Putamen (tissue), 1 donor: ENCODE results near the gene ATRN.
"Not testable (repeated sequence)": the region's sequence is repeated elsewhere in the genome, so short reads cannot be mapped to it uniquely, and the experiment has no call there.

ENCODE experiments used
- DNase-seq: peaks from one replicate; pipeline ENCODE4 v3.0.0-alpha.2; 2016; ENCODE audit warnings: low spot score

The ATRN gene

GRCh38 chr20:3515379-3516170 is 44.8 kb downstream of the ATRN start:
- no peak for DNase-seq

- no peak for DNase-seq
These were observed 51.3 kb downstream of the ATRN start for GRCh38 chr20:3521852-3522740.

GRCh38 chr20:3524696-3525095 is 53.9 kb downstream of the ATRN start:
- DNase-seq = not testable (repeated sequence)

GRCh38 chr20:3532089-3532615 is 61.3 kb downstream of the ATRN start:
- no peak for DNase-seq

- DNase-seq = not testable (repeated sequence)
These were observed 66.9 kb downstream of the ATRN start for GRCh38 chr20:3537733-3538132.

GRCh38 chr20:3539311-3540107 is 68.7 kb downstream of the ATRN start:
- DNase-seq = no peak

- DNase-seq = no peak
These were observed 71.3 kb downstream of the ATRN start for GRCh38 chr20:3541887-3542721.

GRCh38 chr20:3543901-3544507 is 73.2 kb downstream of the ATRN start:
- DNase-seq = no peak

GRCh38 chr20:3545401-3545925 is 74.6 kb downstream of the ATRN start:
- no peak for DNase-seq

GRCh38 chr20:3547906-3548305 is 77.1 kb downstream of the ATRN start:
- no peak for DNase-seq

- DNase-seq = no peak
These were observed 80.0 kb downstream of the ATRN start for GRCh38 chr20:3550837-3551236.

GRCh38 chr20:3551681-3552434 is 81.0 kb downstream of the ATRN start:
- no peak for DNase-seq

- no peak for DNase-seq
These were observed 82.8 kb downstream of the ATRN start for GRCh38 chr20:3553663-3554062.

GRCh38 chr20:3557237-3557785 is 86.5 kb downstream of the ATRN start:
- no peak for DNase-seq

GRCh38 chr20:3559231-3559630 is 88.4 kb downstream of the ATRN start:
- no peak for DNase-seq

GRCh38 chr20:3559637-3560036 is 88.8 kb downstream of the ATRN start:
- DNase-seq = no peak

- DNase-seq = no peak
These were observed 89.3 kb downstream of the ATRN start for GRCh38 chr20:3560162-3560561.

GRCh38 chr20:3560578-3560977 is 89.8 kb downstream of the ATRN start:
- DNase-seq = no peak

GRCh38 chr20:3563133-3563532 is 92.3 kb downstream of the ATRN start:
- DNase-seq = no peak
